IMR-90 (cell line): Measurements from ENCODE around the gene ADPRHL1.

Experiments
- BHLHE40 ChIP-seq: fragments of 150-350 bp; IDR thresholded peaks from 2 replicates; pipeline ENCODE4 v1.6.1; 2016; ENCODE audit warnings: mild to moderate bottlenecking, low read depth, low read length
- CEBPB ChIP-seq: IDR thresholded peaks from 2 replicates; pipeline ENCODE4 v1.6.1; 2012; ENCODE audit warnings: low read depth, low read length, improper control_type of control experiment
- MAFK ChIP-seq: IDR thresholded peaks from 2 replicates; pipeline ENCODE4 v1.6.1; 2012; ENCODE audit warnings: low read depth, low read length, improper control_type of control experiment
- MAZ ChIP-seq: IDR thresholded peaks from 2 replicates; pipeline ENCODE4 v1.6.1; 2012; ENCODE audit warnings: low read depth, mild to moderate bottlenecking, low read length, improper control_type of control experiment, moderate library complexity, borderline replicate concordance
- MXI1 ChIP-seq: IDR thresholded peaks from 2 replicates; pipeline ENCODE4 v1.6.1; 2012; ENCODE audit warnings: low read depth, mild to moderate bottlenecking, low read length, moderate library complexity, borderline replicate concordance
- NFE2L2 ChIP-seq: fragments of 150-350 bp; IDR thresholded peaks from 2 replicates; pipeline ENCODE4 v1.6.1; 2016; ENCODE audit warnings: low read depth, mild to moderate bottlenecking, low read length
- POLR2A ChIP-seq: IDR thresholded peaks from 2 replicates; pipeline ENCODE4 v1.6.1; 2012; ENCODE audit warnings: mild to moderate bottlenecking, low read depth, low read length
- RAD21 ChIP-seq: IDR thresholded peaks from 2 replicates; pipeline ENCODE4 v1.6.1; 2012; ENCODE audit warnings: low read length, improper control_type of control experiment
- RCOR1 ChIP-seq: IDR thresholded peaks from 2 replicates; pipeline ENCODE4 v1.6.1; 2012; ENCODE audit warnings: mild to moderate bottlenecking, low read length, improper control_type of control experiment; ENCODE audit not compliant: insufficient replicate concordance
- RFX5 ChIP-seq: IDR thresholded peaks from 2 replicates; pipeline ENCODE4 v1.8.0; 2012; ENCODE audit warnings: low read depth, mild to moderate bottlenecking, low read length, moderate library complexity
- SMC3 ChIP-seq: fragments of 150-350 bp; IDR thresholded peaks from 2 replicates; pipeline ENCODE4 v1.6.1; 2016; ENCODE audit warnings: low read depth, mild to moderate bottlenecking, antibody characterized with exemption, low read length, moderate library complexity
- TF ChIP-seq, protein P1 (sequence below): conservative IDR thresholded peaks from 2 replicates; pipeline ENCODE4 v1.5.1; 2012; ENCODE audit warnings: mild to moderate bottlenecking, low read depth, low read length, improper control_type of control experiment
- TF ChIP-seq, protein P2 (sequence below): fragments of 150-350 bp; IDR thresholded peaks from 2 replicates; pipeline ENCODE4 v1.6.1; 2017; ENCODE audit warnings: mild to moderate bottlenecking, antibody characterized with exemption, low read length, low read depth
- TF ChIP-seq, protein P3 (sequence below): fragments of 150-350 bp; IDR thresholded peaks from 2 replicates; pipeline ENCODE4 v1.6.1; 2016; ENCODE audit warnings: low read depth, mild to moderate bottlenecking, low read length, moderate library complexity, borderline replicate concordance

DNA sequence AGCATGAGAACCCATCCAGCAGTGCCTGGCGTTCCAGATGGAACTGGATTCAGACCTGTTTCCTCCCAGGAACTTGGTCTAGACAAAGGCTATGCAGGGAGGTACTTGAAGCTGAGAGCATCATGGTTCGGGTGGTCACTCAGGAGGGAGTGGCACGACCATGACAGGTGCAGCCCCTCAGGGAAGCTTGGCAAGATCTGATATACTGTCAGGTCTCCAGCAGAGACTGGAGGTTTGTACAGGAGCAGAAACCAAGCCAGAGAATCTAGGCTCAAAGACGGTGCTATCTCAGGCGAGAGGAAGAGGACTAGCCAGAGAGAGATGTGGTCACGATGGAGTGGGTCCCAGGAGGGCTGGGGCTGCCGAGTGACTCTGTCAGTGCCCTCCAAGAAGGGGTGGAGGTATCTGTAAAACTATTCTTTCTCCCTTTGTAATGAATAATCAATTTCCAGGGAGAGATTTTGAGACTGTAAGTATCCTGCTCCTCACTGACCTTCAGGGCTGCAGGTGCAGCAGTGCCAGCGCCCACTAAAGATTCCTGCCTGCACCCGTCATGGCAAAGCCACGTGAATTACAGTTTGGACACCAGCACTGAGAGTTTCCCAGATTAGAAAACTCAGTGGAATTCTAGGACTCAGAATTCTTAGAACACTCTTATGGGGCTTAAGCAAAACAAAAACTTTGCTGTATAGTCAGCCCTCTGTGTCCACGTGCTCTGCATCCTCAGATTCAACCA is 47.4 kb upstream of the ADPRHL1 start:
- TF ChIP-seq, protein P1, sequence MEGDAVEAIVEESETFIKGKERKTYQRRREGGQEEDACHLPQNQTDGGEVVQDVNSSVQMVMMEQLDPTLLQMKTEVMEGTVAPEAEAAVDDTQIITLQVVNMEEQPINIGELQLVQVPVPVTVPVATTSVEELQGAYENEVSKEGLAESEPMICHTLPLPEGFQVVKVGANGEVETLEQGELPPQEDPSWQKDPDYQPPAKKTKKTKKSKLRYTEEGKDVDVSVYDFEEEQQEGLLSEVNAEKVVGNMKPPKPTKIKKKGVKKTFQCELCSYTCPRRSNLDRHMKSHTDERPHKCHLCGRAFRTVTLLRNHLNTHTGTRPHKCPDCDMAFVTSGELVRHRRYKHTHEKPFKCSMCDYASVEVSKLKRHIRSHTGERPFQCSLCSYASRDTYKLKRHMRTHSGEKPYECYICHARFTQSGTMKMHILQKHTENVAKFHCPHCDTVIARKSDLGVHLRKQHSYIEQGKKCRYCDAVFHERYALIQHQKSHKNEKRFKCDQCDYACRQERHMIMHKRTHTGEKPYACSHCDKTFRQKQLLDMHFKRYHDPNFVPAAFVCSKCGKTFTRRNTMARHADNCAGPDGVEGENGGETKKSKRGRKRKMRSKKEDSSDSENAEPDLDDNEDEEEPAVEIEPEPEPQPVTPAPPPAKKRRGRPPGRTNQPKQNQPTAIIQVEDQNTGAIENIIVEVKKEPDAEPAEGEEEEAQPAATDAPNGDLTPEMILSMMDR = no peak
- TF ChIP-seq MAZ (no peak), POLR2A (no peak), RFX5 (no peak), MXI1 (no peak), BHLHE40 (no peak), RCOR1 (no peak), NFE2L2 (no peak), CEBPB (no peak), RAD21 (no peak), SMC3 (no peak), MAFK (no peak)
- TF ChIP-seq, protein P2, sequence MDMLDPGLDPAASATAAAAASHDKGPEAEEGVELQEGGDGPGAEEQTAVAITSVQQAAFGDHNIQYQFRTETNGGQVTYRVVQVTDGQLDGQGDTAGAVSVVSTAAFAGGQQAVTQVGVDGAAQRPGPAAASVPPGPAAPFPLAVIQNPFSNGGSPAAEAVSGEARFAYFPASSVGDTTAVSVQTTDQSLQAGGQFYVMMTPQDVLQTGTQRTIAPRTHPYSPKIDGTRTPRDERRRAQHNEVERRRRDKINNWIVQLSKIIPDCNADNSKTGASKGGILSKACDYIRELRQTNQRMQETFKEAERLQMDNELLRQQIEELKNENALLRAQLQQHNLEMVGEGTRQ = no peak
- TF ChIP-seq, protein P3, sequence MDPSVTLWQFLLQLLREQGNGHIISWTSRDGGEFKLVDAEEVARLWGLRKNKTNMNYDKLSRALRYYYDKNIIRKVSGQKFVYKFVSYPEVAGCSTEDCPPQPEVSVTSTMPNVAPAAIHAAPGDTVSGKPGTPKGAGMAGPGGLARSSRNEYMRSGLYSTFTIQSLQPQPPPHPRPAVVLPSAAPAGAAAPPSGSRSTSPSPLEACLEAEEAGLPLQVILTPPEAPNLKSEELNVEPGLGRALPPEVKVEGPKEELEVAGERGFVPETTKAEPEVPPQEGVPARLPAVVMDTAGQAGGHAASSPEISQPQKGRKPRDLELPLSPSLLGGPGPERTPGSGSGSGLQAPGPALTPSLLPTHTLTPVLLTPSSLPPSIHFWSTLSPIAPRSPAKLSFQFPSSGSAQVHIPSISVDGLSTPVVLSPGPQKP = no peak
